ENCODE results near the gene TMEM198.

- TF ChIP-seq CTCF (IDR thresholded peaks at IDR 0.05) = no peak
- no peak for TF ChIP-seq POLR2A (IDR thresholded peaks at IDR 0.05)
Measured at GRCh38 chr2:219567131-219567530, 23.3 kb downstream of the TMEM198 start.
